GM12875 (cell line): Measurements from ENCODE around the gene GGTA1.

ENCODE experiments used
- H3K4me3 ChIP-seq: one replicate; pipeline ENCODE4 v1.5.1; 2011; ENCODE audit warnings: low read depth, low read length, control low read depth
- CTCF ChIP-seq: IDR thresholded peaks from 2 replicates; pipeline ENCODE4 v1.5.1; 2011; ENCODE audit warnings: low read depth, mild to moderate bottlenecking, control low read depth, inconsistent platforms, low read length, moderate library complexity, borderline replicate concordance; ENCODE audit not compliant: insufficient read depth

The GGTA1 gene

DNA sequence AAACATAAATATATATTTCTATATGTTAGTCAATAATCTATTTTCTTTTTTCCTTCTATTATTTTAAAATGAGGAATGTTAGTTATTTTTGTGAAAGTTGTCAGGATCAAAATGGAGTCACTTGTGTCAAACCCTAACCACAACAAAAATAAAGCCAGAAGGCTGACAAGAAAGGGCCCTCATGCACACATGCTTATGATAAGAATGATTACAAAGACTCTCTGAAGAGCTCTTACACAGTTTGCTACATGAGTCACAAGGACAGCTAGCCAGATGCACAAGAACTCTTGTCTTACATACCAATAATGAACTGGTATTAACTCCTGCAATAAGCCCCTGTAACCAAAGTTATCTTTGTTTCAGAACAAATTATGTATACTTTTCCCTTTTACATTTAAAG is 64.7 kb downstream of the GGTA1 start:
- H3K4me3 ChIP-seq = no peak overlapping the region
- TF ChIP-seq CTCF = no peak

DNA sequence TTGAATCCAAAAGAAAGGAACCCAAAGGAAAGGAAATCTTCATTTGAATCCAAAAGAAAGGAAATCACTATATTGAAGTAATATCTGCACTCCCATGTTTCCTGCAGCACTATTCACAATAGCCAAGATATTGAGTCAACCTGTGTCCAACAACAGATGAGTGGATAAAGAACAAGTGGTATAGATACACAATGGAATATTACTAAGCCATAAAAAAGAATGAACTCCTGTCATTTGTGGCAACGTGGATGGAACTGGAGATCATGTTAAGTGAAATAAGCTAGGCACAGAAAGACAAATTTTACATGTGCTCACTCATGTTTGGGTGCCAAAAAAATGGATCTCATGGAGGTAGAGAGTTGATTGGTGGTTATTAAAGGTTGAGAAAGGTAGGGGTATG is 71.7 kb downstream of the GGTA1 start:
- no peak overlapping the region for H3K4me3 ChIP-seq
- TF ChIP-seq CTCF = no peak

- TF ChIP-seq CTCF = no peak
Observed at GRCh38 chr9:121424024-121424432, 75.6 kb downstream of the GGTA1 start.

GRCh38 chr9:121411993-121412392 is 87.7 kb downstream of the GGTA1 start:
- no peak overlapping the region for H3K4me3 ChIP-seq
- TF ChIP-seq CTCF = no peak

More at GRCh38 chr9:121424024-121424432, 75.6 kb downstream of the GGTA1 start:
- H3K4me3 ChIP-seq = no peak overlapping the region

- no peak for TF ChIP-seq CTCF
- H3K4me3 ChIP-seq = no peak overlapping the region
Observed at GRCh38 chr9:121405899-121406298, 93.7 kb downstream of the GGTA1 start.
